Sigmoid colon (tissue), 4 donors: Measurements from ENCODE around the gene CARD11.

Experiments used
- CTCF ChIP-seq, 4 experiments: fragments of 450-650 bp in 3 of 4; fragments of 200-600 bp in 1 of 4; IDR thresholded peaks; one replicate each; pipeline ENCODE4 v1.5.1; 2016 to 2019; ENCODE audit warnings: antibody characterized with exemption in 4 of 4, mild to moderate bottlenecking in 3 of 4, moderate library complexity in 2 of 4
- POLR2AphosphoS5 ChIP-seq, 4 donors: sonication (generic); formaldehyde crosslinking; IDR thresholded peaks; one replicate each; pipeline ENCODE4 v1.6.1; 2017; ENCODE audit warnings: antibody characterized with exemption in 4 of 4

GRCh38 chr7:2913760-2914387, 129.8 kb downstream of the CARD11 start:
- no peak for TF ChIP-seq CTCF (IDR thresholded peaks at IDR 0.05)
- no peak for TF ChIP-seq POLR2AphosphoS5 (IDR thresholded peaks at IDR 0.05)
